CD8-positive, alpha-beta memory T cell (primary cell): ENCODE data around the gene ZNF407. TPM values are rescaled to one million over a fixed set of nuclear protein-coding genes. Genes with fewer than 3 reads are reported as not detected.

Experiments used
- CTCF ChIA-PET: fragments of 350-600 bp; sonication (Branson Sonifier 250); formaldehyde crosslinking; loops from one replicate; lab custom pipeline; 2021; ENCODE audit warnings: antibody characterized with exemption; lab: Charles Lee
- POLR2A ChIA-PET: fragments of 350-600 bp; sonication (Branson Sonifier 250); formaldehyde crosslinking; loops from one replicate; lab custom pipeline; 2021; ENCODE audit warnings: antibody characterized with exemption; lab: Charles Lee
- DNase-seq, 5 donors: peaks; one replicate each; pipeline versions ENCODE4 v3.0.0 to v3.0.0-alpha.2; 2020 to 2022; ENCODE audit warnings: mixed read lengths in 1 of 5
- H3K27ac ChIP-seq: one replicate; pipeline ENCODE4 v1.7.0; 2013; ENCODE audit warnings: low read depth, mild to moderate bottlenecking, low read length, moderate library complexity
- H3K27me3 ChIP-seq: 2 replicates; pipeline ENCODE4 v1.7.0; 2013; ENCODE audit warnings: low read length, mild to moderate bottlenecking; ENCODE audit not compliant: insufficient read depth, poor library complexity, severe bottlenecking
- H3K36me3 ChIP-seq: 2 replicates; pipeline ENCODE4 v1.7.0; 2013; ENCODE audit warnings: mild to moderate bottlenecking, low read length, moderate library complexity; ENCODE audit not compliant: insufficient read depth
- H3K4me1 ChIP-seq: 2 replicates; pipeline ENCODE4 v1.7.0; 2013; ENCODE audit warnings: mild to moderate bottlenecking, low read length, moderate library complexity; ENCODE audit not compliant: insufficient read depth
- H3K4me3 ChIP-seq: 2 replicates; pipeline ENCODE4 v1.7.0; 2013; ENCODE audit warnings: mild to moderate bottlenecking, low read length
- H3K9me3 ChIP-seq: 2 replicates; pipeline ENCODE4 v1.7.0; 2013; ENCODE audit warnings: mild to moderate bottlenecking, low read length
- H3K27ac Mint-ChIP-seq, 8 donors: one replicate each; pipeline ENCODE4 v1.8.0; 2020 to 2021; ENCODE audit warnings: mixed read lengths in 8 of 8, mild to moderate bottlenecking in 6 of 8, inconsistent platforms in 3 of 8, moderate library complexity in 3 of 8
- H3K27me3 Mint-ChIP-seq, 2 donors: one replicate each; pipeline ENCODE4 v1.8.0; 2020 to 2021; ENCODE audit warnings: mixed read lengths in 2 of 2, mild to moderate bottlenecking in 1 of 2, moderate library complexity in 1 of 2
- H3K36me3 Mint-ChIP-seq, 3 donors: one replicate each; pipeline ENCODE4 v1.8.0; 2020 to 2021; ENCODE audit warnings: mixed read lengths in 3 of 3, inconsistent platforms in 1 of 3, mild to moderate bottlenecking in 1 of 3
- H3K4me1 Mint-ChIP-seq, 3 donors: one replicate each; pipeline ENCODE4 v1.8.0; 2020 to 2021; ENCODE audit warnings: mixed read lengths in 3 of 3, inconsistent platforms in 1 of 3, mild to moderate bottlenecking in 1 of 3
- H3K4me3 Mint-ChIP-seq, 7 donors: one replicate each; pipeline ENCODE4 v1.8.0; 2020 to 2021; ENCODE audit warnings: mixed read lengths in 7 of 7, mild to moderate bottlenecking in 6 of 7, moderate library complexity in 4 of 7, inconsistent platforms in 2 of 7
- H3K9me3 Mint-ChIP-seq, 5 donors: one replicate each; pipeline ENCODE4 v1.8.0; 2020 to 2022; ENCODE audit warnings: mixed read lengths in 5 of 5, mild to moderate bottlenecking in 3 of 5, moderate library complexity in 2 of 5, inconsistent platforms in 1 of 5
- polyA plus RNA-seq: library from polyadenylated mRNA; unstranded; fragments of 300-500 nt; fragmentation: Illumina TruSeq; gene quantifications from one replicate; pipeline ENCODE4 v1.2.3, GENCODE V29; 2021
- total RNA-seq, 2 experiments: library from RNA; stranded (reverse); gene quantifications; one replicate each; pipeline ENCODE4 v1.2.3, GENCODE V29; 2021

ZNF407 gene
- total and polyA plus RNA-seq, 3 experiments from 2014 or later: 4.1 to 15.5 (median 14.9) TPM

DNA sequence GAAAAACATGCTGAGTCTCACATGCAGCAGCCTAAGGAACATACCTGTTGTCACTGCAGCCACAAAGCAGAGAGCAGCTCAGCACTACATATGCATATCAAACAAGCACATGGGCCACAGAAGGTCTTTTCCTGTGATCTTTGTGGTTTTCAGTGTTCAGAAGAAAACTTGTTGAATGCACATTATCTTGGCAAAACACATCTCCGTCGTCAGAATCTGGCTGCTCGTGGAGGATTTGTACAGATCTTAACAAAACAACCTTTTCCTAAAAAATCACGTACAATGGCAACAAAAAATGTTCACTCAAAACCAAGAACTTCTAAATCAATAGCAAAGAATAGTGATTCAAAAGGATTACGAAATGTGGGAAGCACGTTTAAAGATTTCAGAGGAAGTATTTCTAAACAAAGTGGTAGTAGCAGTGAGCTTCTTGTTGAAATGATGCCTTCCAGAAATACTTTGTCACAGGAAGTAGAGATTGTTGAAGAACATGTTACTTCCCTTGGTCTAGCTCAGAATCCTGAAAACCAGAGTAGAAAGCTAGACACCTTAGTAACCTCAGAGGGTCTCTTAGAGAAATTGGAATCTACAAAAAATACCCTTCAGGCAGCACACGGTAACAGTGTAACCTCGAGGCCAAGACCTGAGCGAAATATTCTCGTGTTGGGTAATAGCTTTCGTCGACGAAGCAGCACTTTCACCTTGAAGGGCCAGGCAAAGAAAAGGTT, 34.1 kb downstream of the ZNF407 start:
- peaks cover 33 to 39% (median 37%) of the 10 kb centered on the region in 3 donors for H3K4me1 Mint-ChIP-seq
- H3K27ac ChIP-seq: no peak overlapping the region

DNA sequence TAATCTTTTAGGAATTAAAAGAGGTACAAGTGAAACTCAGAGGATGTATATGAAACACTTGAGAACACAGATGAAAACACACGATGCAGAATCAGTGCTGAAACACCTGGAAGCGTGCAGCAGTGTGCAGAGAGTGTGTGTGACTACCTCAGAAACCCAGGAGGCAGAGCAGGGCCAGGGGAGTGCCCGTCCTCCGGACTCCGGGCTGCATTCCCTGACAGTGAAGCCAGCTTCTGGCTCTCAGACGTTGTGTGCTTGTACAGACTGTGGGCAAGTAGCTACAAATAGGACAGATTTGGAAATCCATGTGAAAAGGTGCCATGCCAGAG, 34.6 kb downstream of the ZNF407 start:
- Histone ChIP-seq H3K4me3 (peak overlapping the region; percentile 5), H3K36me3 (no peaks in the 10 kb centered on the region), H3K9me3 (no peaks in the 10 kb centered on the region), H3K4me1 (peaks cover 34% of the 10 kb centered on the region), H3K27me3 (no peaks in the 10 kb centered on the region), H3K27ac (no peak overlapping the region)
- peaks cover 12 to 47% (median 18%) of the 10 kb centered on the region in 3 donors for H3K36me3 Mint-ChIP-seq
- no peak for DNase-seq
- H3K9me3 Mint-ChIP-seq: no peaks in the 10 kb centered on the region
- H3K27ac Mint-ChIP-seq: peak overlapping the region; percentile 61 to 97 (median 88)
- peaks cover 0 to 1% of the 10 kb centered on the region in 2 donors for H3K27me3 Mint-ChIP-seq
- peak overlapping the region in 6 of 7 donors; percentile 42 to 80 (median 73) for H3K4me3 Mint-ChIP-seq
- peaks cover 30 to 37% (median 35%) of the 10 kb centered on the region in 3 donors for H3K4me1 Mint-ChIP-seq
- POLR2A ChIA-PET: no interaction called here
- CTCF ChIA-PET: no interaction called here

More for the DNA sequence above, 34.1 kb downstream of the ZNF407 start:
- H3K27ac Mint-ChIP-seq: peak overlapping the region; percentile 61 to 97 (median 88)
- Histone ChIP-seq H3K36me3 (no peaks in the 10 kb centered on the region), H3K27me3 (no peaks in the 10 kb centered on the region), H3K4me1 (peaks cover 34% of the 10 kb centered on the region), H3K9me3 (no peaks in the 10 kb centered on the region), H3K4me3 (peak overlapping the region; percentile 5)
- H3K36me3 Mint-ChIP-seq: peaks cover 12 to 47% (median 18%) of the 10 kb centered on the region in 3 donors
- H3K27me3 Mint-ChIP-seq: peaks cover 0 to 1% of the 10 kb centered on the region in 2 donors
- POLR2A ChIA-PET: no interaction called here
- peak in 2 of 5 donors; percentile 18 to 63 for DNase-seq
- H3K4me3 Mint-ChIP-seq: peak overlapping the region; percentile 34 to 80 (median 73)
- CTCF ChIA-PET: no interaction called here
- H3K9me3 Mint-ChIP-seq: no peaks in the 10 kb centered on the region

DNA sequence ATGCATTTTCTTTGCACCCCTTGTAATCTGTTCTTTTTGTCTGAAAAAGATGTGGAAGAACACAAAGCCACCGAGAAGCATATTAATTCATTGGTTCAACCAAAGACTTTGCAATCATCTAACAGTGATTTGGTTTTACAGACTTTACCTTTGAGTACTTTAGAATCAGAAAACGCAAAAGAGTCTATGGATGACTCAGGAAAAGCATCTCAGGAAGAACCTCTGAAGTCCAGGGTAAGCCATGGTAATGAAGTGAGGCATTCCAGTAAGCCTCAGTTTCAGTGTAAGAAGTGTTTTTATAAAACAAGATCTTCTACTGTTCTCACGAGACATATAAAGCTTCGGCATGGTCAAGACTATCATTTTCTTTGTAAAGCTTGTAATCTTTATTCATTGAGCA, 35.2 kb downstream of the ZNF407 start:
- Histone ChIP-seq H3K4me1 (peaks cover 34% of the 10 kb centered on the region), H3K9me3 (no peaks in the 10 kb centered on the region), H3K27ac (no peak overlapping the region), H3K27me3 (no peaks in the 10 kb centered on the region), H3K4me3 (no peak overlapping the region), H3K36me3 (no peaks in the 10 kb centered on the region)
- no peak for DNase-seq
- Mint-ChIP-seq H3K4me1 (peaks cover 30 to 39% (median 35%) of the 10 kb centered on the region in 3 donors), H3K27me3 (peaks cover 0 to 1% of the 10 kb centered on the region in 2 donors), H3K9me3 (no peaks in the 10 kb centered on the region), H3K4me3 (peak overlapping the region in 3 of 7 donors; percentile 24 to 76 (median 72)), H3K27ac (peak overlapping the region; percentile 7 to 97 (median 88)), H3K36me3 (peaks cover 12 to 50% (median 18%) of the 10 kb centered on the region in 3 donors)
- ChIA-PET CTCF (no interaction called here), POLR2A (no interaction called here)

DNA sequence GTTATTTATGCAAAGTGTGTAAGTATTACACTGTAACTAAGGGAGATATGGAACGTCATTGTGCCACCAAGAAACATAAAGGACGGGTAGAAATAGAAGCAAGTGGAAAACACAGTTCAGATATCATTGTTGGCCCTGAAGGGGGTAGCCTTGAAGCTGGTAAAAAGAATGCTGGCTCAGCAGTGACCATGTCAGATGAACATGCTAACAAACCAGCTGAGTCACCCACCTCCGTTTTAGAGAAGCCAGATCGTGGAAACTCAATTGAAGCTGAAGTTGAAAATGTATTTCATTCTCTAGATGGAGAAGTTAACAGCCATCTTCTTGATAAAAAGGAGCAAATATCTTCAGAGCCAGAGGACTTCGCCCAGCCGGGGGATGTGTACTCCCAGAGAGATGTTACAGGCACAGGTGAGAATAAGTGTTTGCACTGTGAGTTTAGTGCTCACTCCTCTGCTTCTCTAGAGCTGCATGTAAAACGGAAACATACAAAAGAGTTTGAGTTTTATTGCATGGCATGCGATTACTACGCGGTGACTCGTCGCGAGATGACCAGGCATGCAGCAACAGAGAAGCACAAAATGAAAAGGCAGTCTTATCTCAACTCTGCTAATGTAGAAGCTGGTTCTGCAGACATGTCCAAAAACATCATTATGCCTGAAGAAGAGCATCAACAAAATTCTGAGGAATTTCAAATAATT, 36.1 kb downstream of the ZNF407 start:
- no peaks in the 10 kb centered on the region for H3K9me3 Mint-ChIP-seq
- H3K36me3 ChIP-seq: no peaks in the 10 kb centered on the region
- H3K27me3 ChIP-seq: no peaks in the 10 kb centered on the region
- ChIA-PET POLR2A (no interaction called here), CTCF (no interaction called here)
- peaks cover 14 to 52% (median 18%) of the 10 kb centered on the region in 3 donors for H3K36me3 Mint-ChIP-seq
- no peak overlapping the region for H3K4me3 Mint-ChIP-seq
- H3K4me1 ChIP-seq: peaks cover 34% of the 10 kb centered on the region
- peaks cover 0 to 1% of the 10 kb centered on the region in 2 donors for H3K27me3 Mint-ChIP-seq
- no peak for DNase-seq
- peaks cover 30 to 44% (median 34%) of the 10 kb centered on the region in 3 donors for H3K4me1 Mint-ChIP-seq
- no peak overlapping the region for H3K4me3 ChIP-seq
- no peaks in the 10 kb centered on the region for H3K9me3 ChIP-seq
- H3K27ac ChIP-seq: no peak overlapping the region
- H3K27ac Mint-ChIP-seq: peak overlapping the region in 5 of 8 donors; percentile 27 to 76 (median 38)

DNA sequence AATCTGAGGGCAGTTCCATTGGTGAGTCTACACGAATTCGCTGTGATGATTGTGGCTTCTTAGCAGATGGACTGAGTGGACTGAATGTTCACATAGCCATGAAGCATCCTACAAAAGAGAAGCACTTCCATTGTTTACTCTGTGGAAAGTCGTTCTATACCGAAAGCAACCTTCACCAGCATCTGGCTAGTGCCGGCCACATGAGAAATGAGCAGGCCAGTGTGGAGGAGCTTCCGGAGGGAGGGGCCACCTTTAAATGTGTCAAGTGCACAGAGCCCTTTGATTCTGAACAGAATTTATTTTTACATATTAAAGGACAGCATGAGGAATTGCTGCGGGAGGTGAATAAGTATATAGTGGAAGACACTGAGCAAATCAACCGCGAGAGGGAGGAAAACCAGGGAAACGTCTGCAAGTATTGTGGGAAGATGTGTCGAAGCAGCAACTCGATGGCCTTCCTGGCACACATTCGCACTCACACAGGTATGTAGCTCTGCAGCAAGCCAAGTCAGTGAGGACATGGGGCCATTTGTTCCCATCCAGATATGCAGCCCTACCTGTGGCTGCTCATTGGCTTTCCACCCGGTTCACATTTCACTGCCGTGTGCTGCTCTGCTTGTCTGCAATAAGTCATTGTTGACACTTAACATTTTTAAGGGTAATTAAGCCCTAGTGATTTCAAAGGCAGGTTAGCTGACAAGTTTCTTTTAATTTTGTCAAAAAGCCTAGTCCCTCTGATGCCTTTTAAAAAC, 37.7 kb downstream of the ZNF407 start:
- no peak for DNase-seq
- H3K27ac Mint-ChIP-seq: peak overlapping the region in 3 of 8 donors; percentile 15 to 72 (median 56)

DNA sequence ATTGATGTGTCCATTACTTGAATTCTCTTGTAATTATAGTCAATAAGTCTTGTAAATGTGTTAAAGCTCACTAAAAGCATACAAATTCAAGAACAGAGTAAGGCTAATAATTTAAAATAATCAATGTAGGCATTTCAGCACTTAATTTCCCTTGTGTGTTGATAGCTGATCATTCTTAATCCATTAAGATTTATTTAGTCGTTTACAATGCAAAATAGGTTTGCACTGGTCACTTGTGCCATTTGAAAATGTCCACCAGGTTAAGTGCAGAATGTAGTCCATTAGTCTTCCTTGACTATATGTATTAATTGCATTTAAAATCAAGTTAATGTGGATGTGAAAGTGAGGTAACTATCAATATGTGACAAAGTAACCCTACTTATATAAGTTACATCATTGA, 39.4 kb downstream of the ZNF407 start:
- Histone ChIP-seq H3K9me3 (no peaks in the 10 kb centered on the region), H3K4me3 (no peak overlapping the region), H3K4me1 (peaks cover 21% of the 10 kb centered on the region), H3K27me3 (no peaks in the 10 kb centered on the region), H3K36me3 (no peaks in the 10 kb centered on the region), H3K27ac (no peak overlapping the region)
- ChIA-PET CTCF (no interaction called here), POLR2A (no interaction called here)
- H3K9me3 Mint-ChIP-seq: no peaks in the 10 kb centered on the region
- peaks cover 12 to 21% (median 14%) of the 10 kb centered on the region in 3 donors for H3K4me1 Mint-ChIP-seq
- no peak for DNase-seq
- peaks cover 18 to 53% (median 18%) of the 10 kb centered on the region in 3 donors for H3K36me3 Mint-ChIP-seq
- H3K4me3 Mint-ChIP-seq: no peak overlapping the region
- peaks cover 0 to 1% of the 10 kb centered on the region in 2 donors for H3K27me3 Mint-ChIP-seq
- no peak overlapping the region for H3K27ac Mint-ChIP-seq

More for the DNA sequence above, 37.7 kb downstream of the ZNF407 start:
- Histone ChIP-seq H3K9me3 (no peaks in the 10 kb centered on the region), H3K36me3 (no peaks in the 10 kb centered on the region), H3K27ac (no peak overlapping the region), H3K4me1 (peaks cover 34% of the 10 kb centered on the region), H3K27me3 (no peaks in the 10 kb centered on the region), H3K4me3 (no peak overlapping the region)
- ChIA-PET CTCF (no interaction called here), POLR2A (no interaction called here)
- Mint-ChIP-seq H3K27me3 (peaks cover 0 to 1% of the 10 kb centered on the region in 2 donors), H3K9me3 (no peaks in the 10 kb centered on the region), H3K4me1 (peaks cover 28 to 38% (median 30%) of the 10 kb centered on the region in 3 donors), H3K4me3 (no peak overlapping the region), H3K36me3 (peaks cover 15 to 53% (median 18%) of the 10 kb centered on the region in 3 donors)

DNA sequence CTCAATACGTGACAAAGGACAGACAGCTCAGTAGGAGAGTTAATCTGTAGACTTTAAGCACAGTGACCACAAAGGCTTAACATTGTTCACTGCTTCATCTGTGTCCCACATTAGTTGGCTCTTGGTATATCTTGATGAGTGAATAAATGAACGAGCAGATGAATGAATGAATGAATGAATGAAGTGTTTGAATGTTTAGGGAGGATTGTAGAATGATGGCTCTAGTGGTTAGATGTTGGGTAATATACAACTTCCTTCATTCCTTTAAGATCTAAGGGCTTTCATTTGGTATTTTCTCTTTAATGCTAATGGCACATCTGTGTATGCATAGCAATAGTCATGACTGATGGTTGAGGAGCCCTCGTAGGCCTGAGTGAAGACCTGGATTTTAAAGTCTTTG, 40.5 kb downstream of the ZNF407 start:
- no peak overlapping the region for H3K27ac ChIP-seq
- POLR2A ChIA-PET: no interaction called here
- H3K27me3 Mint-ChIP-seq: no peaks in the 10 kb centered on the region
- peaks cover 15 to 51% (median 16%) of the 10 kb centered on the region in 3 donors for H3K36me3 Mint-ChIP-seq
- H3K4me1 Mint-ChIP-seq: peaks cover under 1 to 10% (median 5%) of the 10 kb centered on the region in 3 donors
- H3K9me3 ChIP-seq: no peaks in the 10 kb centered on the region
- no peak overlapping the region for H3K4me3 Mint-ChIP-seq
- no peaks in the 10 kb centered on the region for H3K36me3 ChIP-seq
- no peak for DNase-seq
- no peaks in the 10 kb centered on the region for H3K9me3 Mint-ChIP-seq
- no peak overlapping the region for H3K27ac Mint-ChIP-seq
- CTCF ChIA-PET: no interaction called here
- no peaks in the 10 kb centered on the region for H3K27me3 ChIP-seq
- H3K4me3 ChIP-seq: no peak overlapping the region
- peaks cover 10% of the 10 kb centered on the region for H3K4me1 ChIP-seq
